HEK293 (cell line): ENCODE results near the gene BST1.

Experiments used
- CTCF ChIA-PET: fragments of 350-600 bp; formaldehyde crosslinking; extraction: SDS; loops from one replicate; lab custom pipeline; 2021; ENCODE audit warnings: antibody characterized with exemption; lab: Yijun Ruan, JAX
- POLR2A ChIA-PET: fragments of 300-600 bp; formaldehyde crosslinking; extraction: SDS; loops from one replicate; lab custom pipeline; 2020; ENCODE audit warnings: antibody characterized with exemption, inconsistent platforms; lab: Yijun Ruan, JAX
- H3K27ac ChIP-seq: fragments of 200-500 bp; sonication (Bioruptor generic); 2 replicates; pipeline ENCODE4 v1.5.1; 2014; ENCODE audit warnings: low read depth, low read length, control low read depth, inconsistent platforms; ENCODE audit errors: extremely low read depth
- H3K36me3 ChIP-seq, 2 experiments: fragments of 200-500 bp in 1 of 2; sonication (Bioruptor generic) in 1 of 2; 1 replicate in 1 of 2; 2 replicates in 1 of 2; pipeline ENCODE4 v1.5.1; 2014 to 2017; ENCODE audit warnings: inconsistent platforms in 2 of 2, low read length in 2 of 2; ENCODE audit not compliant: control insufficient read depth in 2 of 2, insufficient read depth in 1 of 2
- H3K4me1 ChIP-seq: fragments of 200-500 bp; sonication (Bioruptor generic); 2 replicates; pipeline ENCODE4 v1.5.1; 2014; ENCODE audit warnings: mild to moderate bottlenecking, low read length, inconsistent platforms; ENCODE audit not compliant: control insufficient read depth, insufficient read depth
- H3K4me3 ChIP-seq: 2 replicates; pipeline ENCODE4 v1.5.1; 2011; ENCODE audit warnings: low read depth, mild to moderate bottlenecking, control low read depth, low read length, moderate library complexity
- H3K9me3 ChIP-seq: fragments of 200-500 bp; sonication (Bioruptor generic); 2 replicates; pipeline ENCODE4 v1.5.1; 2014; ENCODE audit warnings: low read depth, low read length, inconsistent platforms; ENCODE audit not compliant: control insufficient read depth, insufficient read depth
- EGR2 ChIP-seq: fragments of 450-650 bp; formaldehyde crosslinking; IDR thresholded peaks from 2 replicates; pipeline ENCODE4 v1.5.1; 2016; ENCODE audit warnings: low read depth, missing biosample characterization, missing genetic modification characterization
- GLI2 ChIP-seq: fragments of 450-650 bp; formaldehyde crosslinking; IDR thresholded peaks from 2 replicates; pipeline ENCODE4; 2017; ENCODE audit warnings: missing biosample characterization, missing genetic modification characterization, low read depth, borderline replicate concordance
- GLIS1 ChIP-seq: fragments of 450-650 bp; formaldehyde crosslinking; IDR thresholded peaks from 2 replicates; pipeline ENCODE4 v1.5.1; 2016; ENCODE audit warnings: missing biosample characterization, missing genetic modification characterization
- KLF10 ChIP-seq: fragments of 450-650 bp; IDR thresholded peaks from 2 replicates; pipeline ENCODE4 v1.5.1; 2018; ENCODE audit warnings: missing biosample characterization, mild to moderate bottlenecking, missing genetic modification characterization
- KLF9 ChIP-seq: fragments of 450-650 bp; formaldehyde crosslinking; IDR thresholded peaks from 2 replicates; pipeline ENCODE4 v1.5.1; 2016; ENCODE audit warnings: missing biosample characterization, missing genetic modification characterization, low read depth
- MZF1 ChIP-seq: fragments of 450-650 bp; formaldehyde crosslinking; IDR thresholded peaks from 2 replicates; pipeline ENCODE4 v1.5.1; 2017; ENCODE audit warnings: missing biosample characterization, missing genetic modification characterization, borderline replicate concordance
- SP3 ChIP-seq: fragments of 450-650 bp; formaldehyde crosslinking; IDR thresholded peaks from 2 replicates; pipeline ENCODE4 v1.5.1; 2016; ENCODE audit warnings: missing biosample characterization, missing genetic modification characterization
- TCF7L2 ChIP-seq: IDR thresholded peaks from 2 replicates; pipeline ENCODE4 v1.6.1; 2011; ENCODE audit warnings: low read depth, mild to moderate bottlenecking, inconsistent platforms, low read length, moderate library complexity, borderline replicate concordance
- ZFP37 ChIP-seq: fragments of 450-650 bp; formaldehyde crosslinking; IDR thresholded peaks from 2 replicates; pipeline ENCODE4 v1.5.1; 2016; ENCODE audit warnings: missing biosample characterization, missing genetic modification characterization
- ZNF114 ChIP-seq: fragments of 450-650 bp; formaldehyde crosslinking; IDR thresholded peaks from 2 replicates; pipeline ENCODE4 v1.5.0; 2017; ENCODE audit warnings: missing biosample characterization, missing genetic modification characterization
- ZNF2 ChIP-seq: fragments of 450-650 bp; formaldehyde crosslinking; IDR thresholded peaks from 2 replicates; pipeline ENCODE4 v1.5.1; 2016; ENCODE audit warnings: missing biosample characterization, missing genetic modification characterization
- ZNF274 ChIP-seq, 2 experiments: fragments of 200-500 bp in 1 of 2; fragments of 450-650 bp in 1 of 2; sonication (Bioruptor generic) in 1 of 2; formaldehyde crosslinking in 1 of 2; IDR thresholded peaks; 2 replicates each; pipeline versions ENCODE4 v1.5.1 to v1.6.1; 2014 to 2016; ENCODE audit warnings: borderline replicate concordance in 1 of 2, inconsistent platforms in 1 of 2, low read length in 1 of 2, missing biosample characterization in 1 of 2, missing genetic modification characterization in 1 of 2
- ZNF391 ChIP-seq: fragments of 450-650 bp; formaldehyde crosslinking; IDR thresholded peaks from 2 replicates; pipeline ENCODE4 v1.5.1; 2016; ENCODE audit warnings: low read depth, missing biosample characterization, missing genetic modification characterization, borderline replicate concordance
- ZNF416 ChIP-seq: fragments of 450-650 bp; formaldehyde crosslinking; IDR thresholded peaks from 2 replicates; pipeline ENCODE4 v1.5.1; 2016; ENCODE audit warnings: missing biosample characterization, missing genetic modification characterization
- ZNF48 ChIP-seq: fragments of 450-650 bp; formaldehyde crosslinking; IDR thresholded peaks from 2 replicates; pipeline ENCODE4 v1.5.1; 2016; ENCODE audit warnings: missing biosample characterization, missing genetic modification characterization
- ZNF501 ChIP-seq: fragments of 450-650 bp; formaldehyde crosslinking; IDR thresholded peaks from 2 replicates; pipeline ENCODE4 v1.5.1; 2016; ENCODE audit warnings: missing biosample characterization, missing genetic modification characterization
- ZNF544 ChIP-seq: fragments of 450-650 bp; formaldehyde crosslinking; IDR thresholded peaks from 2 replicates; pipeline ENCODE4 v1.5.0; 2017; ENCODE audit warnings: missing biosample characterization, missing genetic modification characterization
- ZNF585B ChIP-seq: fragments of 450-650 bp; formaldehyde crosslinking; IDR thresholded peaks from 2 replicates; pipeline ENCODE4 v1.5.1; 2016; ENCODE audit warnings: missing biosample characterization, missing genetic modification characterization
- ZNF624 ChIP-seq: fragments of 450-650 bp; formaldehyde crosslinking; IDR thresholded peaks from 2 replicates; pipeline ENCODE4 v1.5.1; 2017; ENCODE audit warnings: missing biosample characterization, missing genetic modification characterization
- ZNF677 ChIP-seq: fragments of 450-650 bp; IDR thresholded peaks from 2 replicates; pipeline ENCODE4 v1.5.0; 2018; ENCODE audit warnings: missing biosample characterization, mild to moderate bottlenecking, missing genetic modification characterization, moderate library complexity
- TF ChIP-seq, protein P1 (sequence below): fragments of 450-650 bp; formaldehyde crosslinking; IDR thresholded peaks from 2 replicates; pipeline ENCODE4; 2016; ENCODE audit warnings: missing biosample characterization, missing genetic modification characterization
- TF ChIP-seq, protein P2 (sequence below): fragments of 450-650 bp; formaldehyde crosslinking; IDR thresholded peaks from 2 replicates; pipeline ENCODE4 v1.5.1; 2016; ENCODE audit warnings: missing biosample characterization, missing genetic modification characterization
- TF ChIP-seq, protein P3 (sequence below): fragments of 450-650 bp; formaldehyde crosslinking; IDR thresholded peaks from 2 replicates; pipeline ENCODE4 v1.5.1; 2016; ENCODE audit warnings: missing biosample characterization, missing genetic modification characterization
- TF ChIP-seq, protein P4 (sequence below): fragments of 450-650 bp; formaldehyde crosslinking; IDR thresholded peaks from 2 replicates; pipeline ENCODE4 v1.5.1; 2017; ENCODE audit warnings: missing biosample characterization, missing genetic modification characterization
- TF ChIP-seq, protein P5 (sequence below): fragments of 450-650 bp; formaldehyde crosslinking; IDR thresholded peaks from 2 replicates; pipeline ENCODE4 v1.5.1; 2016; ENCODE audit warnings: missing biosample characterization, missing genetic modification characterization

BST1 gene

DNA sequence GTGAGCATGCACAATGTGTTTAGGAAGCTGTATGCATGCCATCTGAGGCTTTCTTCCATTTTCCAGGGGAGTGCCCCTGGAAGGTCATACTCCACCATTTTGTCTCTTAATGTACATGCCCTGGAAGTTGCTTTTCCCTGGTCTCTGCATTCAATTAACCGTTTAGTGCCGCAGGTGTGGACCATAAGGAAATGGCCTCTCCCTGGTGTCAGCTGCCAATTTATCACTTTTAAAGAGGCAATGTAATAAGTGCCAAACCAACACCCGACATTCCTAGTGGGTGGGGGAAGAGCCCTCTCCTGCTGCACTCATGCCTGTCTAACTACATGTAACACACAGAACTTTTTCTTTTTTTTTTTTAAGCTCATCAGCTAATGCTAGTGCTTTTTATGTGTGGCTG lies 7.1 kb upstream of the BST1 start (continued):
- TF ChIP-seq KLF9 = no peak
- no peak for TF ChIP-seq MZF1 (tag by site-specific recombination)
- TF ChIP-seq ZNF544 = no peak
- TF ChIP-seq ZNF391 (tag by site-specific recombination) = no peak

DNA sequence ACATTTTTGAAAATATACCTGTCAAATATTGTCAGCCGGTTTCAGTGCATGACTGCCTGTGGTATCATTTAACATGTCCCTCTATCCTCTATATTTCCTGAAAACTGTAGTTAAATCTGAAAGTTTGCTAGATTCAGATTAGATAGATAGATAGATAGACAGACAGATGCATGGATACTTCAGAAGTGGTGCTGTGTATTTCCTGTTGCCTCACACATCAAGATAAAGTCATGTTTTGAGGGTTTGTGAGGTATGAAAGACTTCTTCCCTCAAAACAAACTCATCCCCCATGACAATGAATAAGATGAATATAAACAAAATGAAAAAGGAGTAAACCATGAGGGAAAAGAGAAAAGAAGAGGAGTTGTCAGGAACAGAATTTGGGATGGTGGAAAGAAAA lies 6.0 kb upstream of the BST1 start:
- no peaks in the 10 kb centered on the region for H3K36me3 ChIP-seq
- CTCF ChIA-PET = no interaction called here
- no peak for TF ChIP-seq ZNF416
- TF ChIP-seq ZNF2 = no peak
- TF ChIP-seq, protein P1, sequence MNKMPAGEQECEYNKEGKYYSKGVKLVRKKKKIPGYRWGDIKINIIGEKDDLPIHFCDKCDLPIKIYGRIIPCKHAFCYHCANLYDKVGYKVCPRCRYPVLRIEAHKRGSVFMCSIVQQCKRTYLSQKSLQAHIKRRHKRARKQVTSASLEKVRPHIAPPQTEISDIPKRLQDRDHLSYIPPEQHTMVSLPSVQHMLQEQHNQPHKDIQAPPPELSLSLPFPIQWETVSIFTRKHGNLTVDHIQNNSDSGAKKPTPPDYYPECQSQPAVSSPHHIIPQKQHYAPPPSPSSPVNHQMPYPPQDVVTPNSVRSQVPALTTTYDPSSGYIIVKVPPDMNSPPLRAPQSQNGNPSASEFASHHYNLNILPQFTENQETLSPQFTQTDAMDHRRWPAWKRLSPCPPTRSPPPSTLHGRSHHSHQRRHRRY (tag by site-specific recombination) = no peak
- no peak for TF ChIP-seq ZNF114 (tag by site-specific recombination)
- TF ChIP-seq, protein P2, sequence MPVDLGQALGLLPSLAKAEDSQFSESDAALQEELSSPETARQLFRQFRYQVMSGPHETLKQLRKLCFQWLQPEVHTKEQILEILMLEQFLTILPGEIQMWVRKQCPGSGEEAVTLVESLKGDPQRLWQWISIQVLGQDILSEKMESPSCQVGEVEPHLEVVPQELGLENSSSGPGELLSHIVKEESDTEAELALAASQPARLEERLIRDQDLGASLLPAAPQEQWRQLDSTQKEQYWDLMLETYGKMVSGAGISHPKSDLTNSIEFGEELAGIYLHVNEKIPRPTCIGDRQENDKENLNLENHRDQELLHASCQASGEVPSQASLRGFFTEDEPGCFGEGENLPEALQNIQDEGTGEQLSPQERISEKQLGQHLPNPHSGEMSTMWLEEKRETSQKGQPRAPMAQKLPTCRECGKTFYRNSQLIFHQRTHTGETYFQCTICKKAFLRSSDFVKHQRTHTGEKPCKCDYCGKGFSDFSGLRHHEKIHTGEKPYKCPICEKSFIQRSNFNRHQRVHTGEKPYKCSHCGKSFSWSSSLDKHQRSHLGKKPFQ (tag by site-specific recombination) = no peak
- no peak for TF ChIP-seq TCF7L2
- no peak overlapping the region for H3K4me3 ChIP-seq
- H3K27ac ChIP-seq = no peak overlapping the region
- no peaks in the 10 kb centered on the region for H3K4me1 ChIP-seq
- POLR2A ChIA-PET = no interaction called here
- no peaks in the 10 kb centered on the region for H3K9me3 ChIP-seq

DNA sequence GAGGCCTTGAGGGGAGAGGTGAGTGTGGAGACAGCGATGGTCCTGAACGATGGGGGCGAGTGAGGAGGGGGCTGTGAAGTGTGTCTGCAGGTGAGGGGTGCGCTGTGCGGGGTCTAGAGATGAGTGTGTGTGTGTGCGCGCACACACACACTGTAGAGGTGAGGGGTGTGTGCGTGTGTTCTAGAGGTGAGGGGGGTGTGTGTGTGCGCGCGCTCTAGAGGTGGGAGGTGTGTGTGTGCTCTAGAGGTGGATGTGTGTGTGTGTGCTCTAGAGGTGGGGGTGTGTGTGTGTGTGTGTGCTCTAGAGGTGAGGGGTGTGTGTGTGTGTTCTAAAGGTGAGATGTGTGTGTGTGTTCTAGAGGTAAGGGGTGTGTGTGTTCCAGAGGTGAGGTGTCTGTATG lies 574 bp downstream of the BST1 start:
- Histone ChIP-seq H3K27ac (no peak overlapping the region), H3K4me3 (no peak overlapping the region), H3K36me3 (no peaks in the 10 kb centered on the region), H3K4me1 (0 out of 2 replicates have a peak, but pooled peaks cover 3% of the 10 kb centered on the region), H3K9me3 (no peaks in the 10 kb centered on the region)
- ChIA-PET CTCF (no interaction called here), POLR2A (no interaction called here)
- TF ChIP-seq ZNF274 (IDR thresholded peaks at IDR 0.05; ENCODE audit: low read length) (no peak), ZNF274 (tag by site-specific recombination; IDR thresholded peaks at IDR 0.05; ENCODE audit: borderline replicate concordance) (no peak), ZNF677 (tag by site-specific recombination) (no peak), GLIS1 (tag by site-specific recombination) (no peak), EGR2 (tag by site-specific recombination) (no peak), KLF10 (no peak), ZNF585B (tag by site-specific recombination) (no peak), GLI2 (tag by site-specific recombination) (no peak), ZFP37 (tag by site-specific recombination) (no peak), ZNF624 (tag by site-specific recombination) (no peak), SP3 (no peak), ZNF48 (tag by site-specific recombination) (no peak), ZNF501 (tag by site-specific recombination) (no peak)
- TF ChIP-seq, protein P3, sequence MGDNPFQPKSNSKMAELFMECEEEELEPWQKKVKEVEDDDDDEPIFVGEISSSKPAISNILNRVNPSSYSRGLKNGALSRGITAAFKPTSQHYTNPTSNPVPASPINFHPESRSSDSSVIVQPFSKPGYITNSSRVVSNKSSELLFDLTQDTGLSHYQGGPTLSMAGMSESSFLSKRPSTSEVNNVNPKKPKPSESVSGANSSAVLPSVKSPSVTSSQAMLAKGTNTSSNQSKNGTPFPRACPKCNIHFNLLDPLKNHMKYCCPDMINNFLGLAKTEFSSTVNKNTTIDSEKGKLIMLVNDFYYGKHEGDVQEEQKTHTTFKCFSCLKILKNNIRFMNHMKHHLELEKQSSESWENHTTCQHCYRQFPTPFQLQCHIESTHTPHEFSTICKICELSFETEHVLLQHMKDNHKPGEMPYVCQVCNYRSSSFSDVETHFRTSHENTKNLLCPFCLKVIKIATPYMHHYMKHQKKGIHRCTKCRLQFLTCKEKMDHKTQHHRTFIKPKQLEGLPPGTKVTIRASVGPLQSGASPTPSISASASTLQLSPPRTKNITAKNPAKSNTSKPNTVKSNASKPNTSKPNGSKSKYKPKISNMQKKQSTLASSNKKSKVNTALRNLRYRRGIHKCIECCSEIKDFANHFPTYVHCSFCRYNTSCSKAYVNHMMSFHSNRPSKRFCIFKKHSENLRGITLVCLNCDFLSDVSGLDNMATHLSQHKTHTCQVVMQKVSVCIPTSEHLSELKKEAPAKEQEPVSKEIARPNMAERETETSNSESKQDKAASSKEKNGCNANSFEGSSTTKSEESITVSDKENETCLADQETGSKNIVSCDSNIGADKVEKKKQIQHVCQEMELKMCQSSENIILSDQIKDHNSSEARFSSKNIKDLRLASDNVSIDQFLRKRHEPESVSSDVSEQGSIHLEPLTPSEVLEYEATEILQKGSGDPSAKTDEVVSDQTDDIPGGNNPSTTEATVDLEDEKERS = no peak
- TF ChIP-seq, protein P4, sequence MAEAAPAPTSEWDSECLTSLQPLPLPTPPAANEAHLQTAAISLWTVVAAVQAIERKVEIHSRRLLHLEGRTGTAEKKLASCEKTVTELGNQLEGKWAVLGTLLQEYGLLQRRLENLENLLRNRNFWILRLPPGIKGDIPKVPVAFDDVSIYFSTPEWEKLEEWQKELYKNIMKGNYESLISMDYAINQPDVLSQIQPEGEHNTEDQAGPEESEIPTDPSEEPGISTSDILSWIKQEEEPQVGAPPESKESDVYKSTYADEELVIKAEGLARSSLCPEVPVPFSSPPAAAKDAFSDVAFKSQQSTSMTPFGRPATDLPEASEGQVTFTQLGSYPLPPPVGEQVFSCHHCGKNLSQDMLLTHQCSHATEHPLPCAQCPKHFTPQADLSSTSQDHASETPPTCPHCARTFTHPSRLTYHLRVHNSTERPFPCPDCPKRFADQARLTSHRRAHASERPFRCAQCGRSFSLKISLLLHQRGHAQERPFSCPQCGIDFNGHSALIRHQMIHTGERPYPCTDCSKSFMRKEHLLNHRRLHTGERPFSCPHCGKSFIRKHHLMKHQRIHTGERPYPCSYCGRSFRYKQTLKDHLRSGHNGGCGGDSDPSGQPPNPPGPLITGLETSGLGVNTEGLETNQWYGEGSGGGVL (tag by site-specific recombination) = no peak
- TF ChIP-seq, protein P5, sequence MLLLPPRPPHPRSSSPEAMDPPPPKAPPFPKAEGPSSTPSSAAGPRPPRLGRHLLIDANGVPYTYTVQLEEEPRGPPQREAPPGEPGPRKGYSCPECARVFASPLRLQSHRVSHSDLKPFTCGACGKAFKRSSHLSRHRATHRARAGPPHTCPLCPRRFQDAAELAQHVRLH (tag by site-specific recombination) = no peak
